PFSK-1 (cell line): Measurements from ENCODE around the gene TOX2.

Experiments used
- POLR2AphosphoS5 ChIP-seq: IDR thresholded peaks from 2 replicates; pipeline ENCODE4 v1.6.1; 2012; ENCODE audit warnings: low read depth, mild to moderate bottlenecking, control low read depth, low read length, moderate library complexity
- REST ChIP-seq, 2 experiments: IDR thresholded peaks; 2 replicates each; pipeline versions ENCODE4 v1.6.1 to v1.8.0; 2011 to 2012; ENCODE audit warnings: low read depth in 2 of 2, low read length in 2 of 2, control low read depth in 1 of 2, inconsistent platforms in 1 of 2, mild to moderate bottlenecking in 1 of 2, moderate library complexity in 1 of 2; ENCODE audit not compliant: insufficient read depth in 1 of 2
- SIN3A ChIP-seq: IDR thresholded peaks from 2 replicates; pipeline ENCODE4 v1.6.1; 2012; ENCODE audit warnings: mild to moderate bottlenecking, low read length, moderate library complexity, borderline replicate concordance; ENCODE audit not compliant: insufficient read depth
- TAF1 ChIP-seq: IDR thresholded peaks from 2 replicates; pipeline ENCODE4 v1.6.1; 2012; ENCODE audit warnings: low read length, control low read depth, borderline replicate concordance; ENCODE audit not compliant: insufficient read depth

- no peak for TF ChIP-seq REST (IDR thresholded peaks at IDR 0.05; ENCODE audit: insufficient read depth in 1 of 2, low read depth in 2 of 2, low read length in 2 of 2)
- TF ChIP-seq POLR2AphosphoS5 = no peak
- no peak for TF ChIP-seq SIN3A
- no peak for TF ChIP-seq TAF1
Observed at GRCh38 chr20:43938017-43938655, 23.5 kb downstream of the TOX2 start.
